GM19455 (cell line): ENCODE measurements around the gene RBM4.
A peak's percentile ranks its signal among the peaks of the same experiment; 100 is the strongest.
"Not testable (repeated sequence)": the region's sequence is repeated elsewhere in the genome, so short reads cannot be mapped to it uniquely, and the experiment has no call there.

Experiments used
- ATAC-seq: cut with Tn5 transposase; IDR thresholded peaks from one replicate; pipeline ENCODE4 v1.9.1; 2021; ENCODE audit not compliant: unreplicated experiment

RBM4 gene

DNA sequence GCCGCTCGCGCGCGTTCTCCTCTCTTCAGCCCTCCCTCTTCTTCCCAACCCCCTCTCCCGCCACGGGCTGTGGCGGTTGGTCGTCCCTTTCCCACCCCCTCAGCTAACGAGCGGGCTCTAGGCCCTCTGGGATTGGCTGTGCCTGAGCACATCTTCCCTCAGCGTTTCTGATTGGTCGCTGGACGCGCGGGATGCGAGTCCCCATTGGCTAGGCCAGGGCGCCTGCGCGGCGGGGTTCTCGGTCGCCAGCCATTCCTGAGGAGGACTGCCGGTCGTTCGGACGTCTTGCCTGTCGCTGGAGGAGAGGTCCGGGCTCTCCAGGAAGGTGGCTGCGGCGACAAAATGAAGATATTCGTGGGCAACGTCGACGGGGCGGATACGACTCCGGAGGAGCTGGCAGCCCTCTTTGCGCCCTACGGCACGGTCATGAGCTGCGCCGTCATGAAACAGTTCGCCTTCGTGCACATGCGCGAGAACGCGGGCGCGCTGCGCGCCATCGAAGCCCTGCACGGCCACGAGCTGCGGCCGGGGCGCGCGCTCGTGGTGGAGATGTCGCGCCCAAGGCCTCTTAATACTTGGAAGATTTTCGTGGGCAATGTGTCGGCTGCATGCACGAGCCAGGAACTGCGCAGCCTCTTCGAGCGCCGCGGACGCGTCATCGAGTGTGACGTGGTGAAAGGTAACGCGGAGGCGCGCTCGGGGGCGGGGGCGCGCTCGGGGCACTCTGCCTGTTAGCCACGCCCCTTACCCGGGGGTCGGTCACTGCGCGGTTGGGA is 21.9 kb upstream of the RBM4 start, which contains the start of gene RBM14:
Gene RBM14, plus strand, starts transcription at position 252 of the 776 bp plus-strand sequence. Its CDS starts 91 bp downstream, at position 343.
- peak; percentile 78 for ATAC-seq

DNA sequence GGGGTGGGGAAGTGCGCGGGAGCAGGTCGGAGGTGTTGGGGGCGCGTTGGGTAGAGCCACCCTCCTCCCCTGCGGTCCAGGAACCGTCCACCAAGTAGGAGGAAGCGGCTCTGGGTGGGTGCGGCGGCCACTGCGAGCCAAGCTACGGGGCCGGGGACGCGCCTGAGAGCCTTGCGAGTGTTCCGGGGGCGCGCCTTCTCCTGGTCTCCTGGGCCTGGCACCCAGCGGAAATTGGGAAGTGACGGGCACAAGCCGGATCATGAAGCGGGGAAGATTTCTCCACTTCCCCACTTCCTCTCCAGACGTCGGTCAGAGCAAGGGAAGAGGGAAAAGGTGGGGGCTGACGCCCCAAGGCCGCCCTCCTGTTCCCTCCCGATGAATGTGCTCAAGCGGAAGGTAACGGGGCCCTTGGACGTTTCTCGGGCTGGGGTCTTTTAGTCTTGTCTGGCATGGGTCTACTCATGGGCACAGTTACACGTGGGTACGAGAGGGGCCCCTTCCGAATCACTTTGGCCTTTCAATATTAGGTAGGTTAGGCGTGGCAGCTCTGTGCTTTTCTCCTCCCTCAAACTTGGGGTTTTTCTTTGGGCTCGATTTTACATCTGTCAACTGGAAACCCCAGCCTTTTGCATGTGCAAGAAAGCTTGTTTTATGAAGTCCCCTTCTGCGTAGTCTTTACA is 21.2 kb upstream of the RBM4 start:
- no peak for ATAC-seq

DNA sequence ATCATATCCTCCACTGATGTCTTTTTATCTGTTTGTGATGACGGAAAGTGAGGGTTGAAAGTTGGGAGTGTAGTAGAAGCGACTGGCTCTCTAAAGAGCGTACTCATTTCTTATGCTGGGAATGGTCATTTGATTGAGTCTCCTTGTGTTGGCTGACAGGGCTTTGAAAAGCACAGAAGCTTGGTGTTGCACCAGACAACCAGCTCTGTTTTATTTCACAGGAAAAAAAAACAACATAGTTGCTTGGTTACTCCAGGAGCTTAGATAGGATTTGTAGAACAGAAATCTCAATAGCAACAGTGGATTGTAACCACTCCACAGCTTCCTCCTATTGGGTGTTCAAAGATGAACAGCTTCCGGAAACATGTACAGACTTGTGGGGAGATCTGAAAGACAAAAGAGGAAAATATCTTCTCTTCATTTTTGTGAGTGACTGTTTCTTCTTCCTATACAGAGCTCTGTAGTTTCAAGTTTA is 19.4 kb upstream of the RBM4 start:
- no peak for ATAC-seq

DNA sequence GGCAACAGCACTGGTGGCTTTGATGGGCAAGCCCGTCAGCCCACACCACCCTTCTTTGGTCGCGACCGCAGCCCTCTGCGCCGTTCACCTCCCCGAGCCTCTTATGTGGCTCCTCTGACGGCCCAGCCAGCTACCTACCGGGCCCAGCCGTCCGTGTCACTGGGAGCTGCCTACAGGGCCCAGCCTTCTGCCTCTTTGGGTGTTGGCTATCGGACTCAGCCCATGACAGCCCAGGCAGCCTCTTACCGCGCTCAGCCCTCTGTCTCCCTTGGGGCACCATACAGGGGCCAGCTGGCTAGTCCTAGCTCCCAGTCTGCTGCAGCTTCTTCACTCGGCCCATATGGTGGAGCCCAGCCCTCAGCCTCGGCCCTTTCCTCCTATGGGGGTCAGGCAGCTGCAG is 14.1 kb upstream of the RBM4 start:
- ATAC-seq, result no peak

DNA sequence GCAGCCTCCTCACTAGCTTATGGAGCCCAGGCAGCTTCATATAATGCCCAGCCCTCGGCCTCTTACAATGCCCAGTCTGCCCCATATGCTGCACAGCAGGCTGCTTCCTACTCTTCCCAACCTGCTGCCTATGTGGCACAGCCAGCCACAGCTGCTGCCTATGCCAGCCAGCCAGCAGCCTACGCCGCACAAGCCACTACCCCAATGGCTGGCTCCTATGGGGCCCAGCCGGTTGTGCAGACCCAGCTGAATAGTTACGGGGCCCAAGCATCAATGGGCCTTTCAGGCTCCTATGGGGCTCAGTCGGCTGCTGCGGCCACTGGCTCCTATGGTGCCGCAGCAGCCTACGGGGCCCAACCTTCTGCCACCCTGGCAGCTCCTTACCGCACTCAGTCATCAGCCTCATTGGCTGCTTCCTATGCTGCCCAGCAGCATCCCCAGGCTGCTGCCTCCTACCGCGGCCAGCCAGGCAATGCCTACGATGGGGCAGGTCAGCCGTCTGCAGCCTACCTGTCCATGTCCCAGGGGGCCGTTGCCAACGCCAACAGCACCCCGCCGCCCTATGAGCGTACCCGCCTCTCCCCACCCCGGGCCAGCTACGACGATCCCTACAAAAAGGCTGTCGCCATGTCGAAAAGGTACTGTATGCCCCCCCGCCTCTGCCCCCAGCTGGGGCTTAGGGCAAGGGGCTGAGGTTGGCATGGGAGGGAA is 13.3 kb upstream of the RBM4 start:
- no peak for ATAC-seq

DNA sequence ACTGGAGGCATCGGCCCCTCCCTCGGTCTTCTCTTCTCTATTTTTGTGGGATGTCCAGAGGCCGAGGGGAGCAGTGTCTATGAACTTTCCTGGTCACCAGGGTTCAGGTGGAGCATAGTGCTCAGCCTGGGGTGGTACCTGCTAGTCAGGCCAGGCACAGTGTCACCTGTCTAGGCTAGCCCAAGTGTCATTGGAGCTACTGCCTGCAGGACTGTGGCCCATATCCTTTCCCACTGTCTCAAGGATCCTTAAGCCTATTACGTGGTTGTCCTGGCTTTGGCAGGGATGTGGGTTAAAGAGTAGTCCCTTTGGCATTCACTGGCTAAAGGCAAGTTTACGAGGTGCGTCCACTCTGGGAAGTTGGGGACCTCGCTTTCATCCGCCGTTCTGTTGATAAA is 12.8 kb upstream of the RBM4 start:
- ATAC-seq, result no peak

DNA sequence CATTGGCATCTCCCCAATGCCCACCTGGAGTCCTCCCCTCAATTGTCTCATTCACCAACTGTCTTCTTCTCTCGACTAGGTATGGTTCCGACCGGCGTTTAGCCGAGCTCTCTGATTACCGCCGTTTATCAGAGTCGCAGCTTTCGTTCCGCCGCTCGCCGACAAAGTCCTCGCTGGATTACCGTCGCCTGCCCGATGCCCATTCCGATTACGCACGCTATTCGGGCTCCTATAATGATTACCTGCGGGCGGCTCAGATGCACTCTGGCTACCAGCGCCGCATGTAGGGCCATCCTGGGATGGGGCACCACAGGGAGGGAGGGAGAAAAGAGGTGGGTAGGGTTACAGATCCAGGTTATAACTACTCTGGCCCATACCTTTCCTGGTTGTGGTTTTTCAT is 12.1 kb upstream of the RBM4 start:
- no peak for ATAC-seq

DNA sequence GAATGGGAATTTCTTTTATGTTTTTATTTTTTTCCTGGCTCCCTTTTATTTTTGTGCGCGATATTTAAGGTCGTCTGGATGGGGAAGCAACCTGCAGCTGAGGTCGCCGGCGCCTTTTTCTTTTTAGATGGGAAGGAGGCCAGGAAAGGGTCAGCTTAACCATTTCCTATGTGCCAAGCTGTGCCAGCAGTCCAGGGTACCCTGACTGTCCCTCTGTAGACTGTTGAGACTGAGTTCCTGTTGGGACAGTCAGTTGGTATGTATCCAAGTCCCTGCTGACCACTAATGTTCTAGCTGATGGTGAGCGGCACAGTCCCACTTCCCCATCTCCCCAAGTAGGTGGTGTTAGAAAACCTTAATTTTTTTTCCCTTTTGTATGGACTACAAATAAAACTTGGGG is 11.6 kb upstream of the RBM4 start:
- ATAC-seq, result no peak

DNA sequence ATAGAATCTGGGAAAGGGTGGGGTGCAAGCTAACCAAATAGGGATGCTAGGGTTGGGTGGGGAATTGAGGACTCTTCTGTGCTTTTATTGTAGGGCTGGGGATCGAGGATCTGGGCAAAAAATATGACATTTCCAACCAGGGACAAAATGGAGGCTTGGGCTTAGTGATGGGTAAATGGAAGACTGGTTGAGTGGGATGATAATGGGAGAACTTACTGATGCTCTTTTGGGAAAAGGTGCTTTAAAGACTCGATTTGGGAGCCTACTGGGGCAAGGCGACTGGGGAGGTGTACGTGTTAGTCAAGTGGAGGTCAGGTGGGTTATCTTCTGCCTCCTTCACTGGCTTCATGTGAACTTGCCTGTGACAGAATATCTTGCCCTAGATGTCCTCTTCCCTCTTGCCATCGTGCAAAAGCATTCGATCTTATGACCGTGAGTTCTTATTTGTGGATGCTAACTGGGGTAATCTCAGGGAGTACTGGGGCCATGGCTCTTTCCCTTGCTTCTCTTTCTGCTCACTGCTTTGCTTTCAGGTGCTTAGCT is 10.4 kb upstream of the RBM4 start:
- no peak for ATAC-seq

DNA sequence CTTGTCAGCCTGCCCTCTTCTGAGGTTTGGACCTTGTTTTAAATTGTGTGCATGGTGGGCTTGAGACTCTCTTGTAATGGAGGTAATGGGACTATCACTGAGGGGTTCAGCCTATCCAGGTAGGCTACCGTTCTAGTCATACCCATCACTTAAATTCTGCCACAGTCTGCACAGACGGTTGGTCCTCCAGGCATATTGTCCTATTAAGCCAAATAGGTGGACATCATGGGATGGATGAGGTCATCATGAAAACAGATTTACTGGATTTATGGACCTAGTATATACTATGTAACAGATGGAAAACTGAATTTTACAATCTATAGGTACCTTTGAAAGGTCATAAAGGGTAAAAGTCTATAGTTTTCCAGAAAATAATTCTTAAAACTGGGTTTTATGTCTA is 9.1 kb upstream of the RBM4 start:
- no peak for ATAC-seq

DNA sequence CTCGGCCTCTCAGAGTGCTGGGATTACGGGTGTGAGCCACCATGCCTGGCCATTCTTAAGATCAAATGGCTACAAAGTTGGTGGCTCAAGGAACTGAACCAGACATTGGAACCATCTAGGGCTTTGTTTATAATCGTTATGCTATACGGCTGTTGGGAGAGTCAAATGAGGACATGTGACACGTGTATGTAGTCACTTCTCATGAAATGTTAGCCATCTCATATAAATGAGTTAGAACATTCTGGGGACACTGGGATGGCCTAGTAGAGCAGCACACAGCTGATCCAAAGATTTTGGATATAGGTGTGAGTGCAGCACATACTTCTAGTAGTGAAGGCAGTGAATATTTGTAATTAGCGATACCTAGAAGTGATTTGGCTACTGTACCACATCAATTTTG is 6.6 kb upstream of the RBM4 start:
- no peak for ATAC-seq

DNA sequence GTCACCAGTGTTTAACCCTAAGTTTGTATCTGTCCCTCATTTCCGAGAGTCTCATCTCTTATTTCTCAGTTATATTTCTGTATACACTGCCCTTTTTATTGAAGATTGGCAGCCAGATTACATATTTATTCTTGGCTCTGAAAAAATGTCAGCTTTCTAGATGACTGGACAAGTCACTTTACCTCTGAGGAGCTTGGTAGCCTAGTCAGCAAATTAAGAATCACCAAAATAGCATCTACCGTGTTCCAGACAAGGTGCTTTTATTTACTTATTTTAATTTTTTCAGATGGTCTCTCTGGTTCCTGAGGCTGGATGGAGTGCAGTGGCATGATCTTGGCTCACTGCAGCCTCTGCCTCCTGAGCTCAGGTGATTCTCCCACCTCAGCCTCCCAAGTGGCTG is 5.6 kb upstream of the RBM4 start:
- no peak for ATAC-seq

DNA sequence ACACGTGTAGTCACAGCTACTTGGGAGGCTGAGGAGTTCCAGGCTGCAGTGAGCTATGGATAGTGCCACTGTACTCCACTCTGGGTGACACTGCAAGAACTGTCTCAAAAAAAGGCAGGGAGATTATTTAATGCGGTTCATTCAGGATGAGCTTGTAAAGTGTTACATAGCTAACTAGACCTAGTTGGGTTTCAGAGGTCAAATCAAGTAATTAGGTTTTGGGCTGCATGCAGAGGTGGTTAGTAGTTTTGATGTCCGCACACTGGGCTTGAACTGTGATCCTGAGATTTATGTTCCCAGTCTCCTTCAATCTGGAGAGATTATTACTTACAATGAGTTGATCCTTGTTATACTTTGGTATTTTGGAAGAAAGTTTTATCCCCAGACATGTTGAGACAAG is 2.1 kb upstream of the RBM4 start:
- no peak for ATAC-seq

DNA sequence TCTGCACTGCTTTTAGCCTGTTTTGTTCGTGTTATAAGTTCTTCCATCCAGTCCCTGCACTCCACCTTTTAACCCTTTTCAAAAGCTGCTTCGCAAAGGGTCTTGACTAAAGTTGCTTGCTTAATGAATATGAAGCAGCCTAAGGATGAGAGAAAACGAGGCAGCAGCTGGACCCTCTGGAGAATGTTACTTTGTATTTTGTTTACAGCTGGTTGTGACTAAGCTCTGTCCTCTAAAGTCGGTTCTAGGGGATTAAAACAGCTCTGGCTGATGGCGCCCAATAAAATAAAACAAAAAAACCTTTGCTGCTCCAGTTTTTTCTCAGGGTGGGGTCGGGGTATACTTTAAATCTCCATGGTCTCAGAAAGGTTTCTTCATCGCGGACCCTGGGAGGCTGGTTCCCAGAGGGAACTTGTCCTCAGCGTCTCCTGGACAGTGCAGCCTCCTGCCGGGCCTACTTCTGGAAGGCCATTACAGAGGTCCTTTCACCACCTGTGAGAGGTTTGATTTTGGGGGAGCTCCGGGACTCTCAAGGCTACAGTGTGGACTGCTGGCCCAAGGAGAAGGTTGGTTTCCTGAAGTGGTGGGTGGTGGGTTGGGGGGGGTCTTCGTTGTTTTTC is 836 bp upstream of the RBM4 start:
- no peak for ATAC-seq

DNA sequence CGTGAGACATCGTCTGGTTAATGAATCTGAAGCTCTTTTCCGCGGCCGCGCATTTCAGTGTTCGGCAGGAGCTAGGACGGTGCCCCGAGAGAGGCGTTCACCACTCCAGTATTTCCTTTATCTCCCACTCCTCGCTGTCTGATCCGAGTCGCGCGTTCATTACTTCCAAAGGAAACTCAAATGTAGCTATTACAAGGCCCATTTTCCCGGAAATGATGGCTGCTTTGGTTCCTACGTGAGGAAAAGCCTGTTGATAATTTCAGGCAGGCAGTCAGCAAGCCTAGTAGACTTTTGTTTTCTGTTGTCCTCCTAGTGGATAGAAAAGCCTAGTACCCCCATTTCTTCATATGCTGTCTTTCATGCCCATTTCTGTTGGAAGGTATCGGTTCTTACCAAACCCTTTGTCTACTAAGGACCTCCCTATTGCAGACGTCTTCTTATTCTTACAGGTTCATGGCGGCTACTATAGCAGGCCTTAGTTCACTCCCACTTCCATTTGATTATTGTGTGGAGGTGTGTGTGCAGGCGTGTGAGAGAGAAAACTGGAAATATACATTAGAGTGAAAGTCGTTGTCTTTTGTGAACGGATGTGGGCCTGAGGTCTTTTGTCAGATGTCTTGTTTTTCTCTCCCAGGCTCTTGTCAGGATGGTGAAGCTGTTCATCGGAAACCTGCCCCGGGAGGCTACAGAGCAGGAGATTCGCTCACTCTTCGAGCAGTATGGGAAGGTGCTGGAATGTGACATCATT is 737 bp downstream of the RBM4 start:
- ATAC-seq, result no peak

DNA sequence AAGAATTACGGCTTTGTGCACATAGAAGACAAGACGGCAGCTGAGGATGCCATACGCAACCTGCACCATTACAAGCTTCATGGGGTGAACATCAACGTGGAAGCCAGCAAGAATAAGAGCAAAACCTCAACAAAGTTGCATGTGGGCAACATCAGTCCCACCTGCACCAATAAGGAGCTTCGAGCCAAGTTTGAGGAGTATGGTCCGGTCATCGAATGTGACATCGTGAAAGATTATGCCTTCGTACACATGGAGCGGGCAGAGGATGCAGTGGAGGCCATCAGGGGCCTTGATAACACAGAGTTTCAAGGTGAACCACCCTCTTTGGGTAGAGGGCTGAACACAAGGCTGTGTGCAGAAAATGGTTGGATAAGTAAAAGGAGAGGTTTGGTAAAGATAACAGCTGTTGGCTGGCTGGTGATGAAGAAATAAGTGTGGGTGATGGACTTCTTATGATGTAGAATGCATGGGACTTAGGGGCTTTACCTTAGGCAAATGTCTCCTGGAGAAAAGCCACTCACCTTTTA is 1.4 kb downstream of the RBM4 start:
- ATAC-seq, result not testable (repeated sequence)

DNA sequence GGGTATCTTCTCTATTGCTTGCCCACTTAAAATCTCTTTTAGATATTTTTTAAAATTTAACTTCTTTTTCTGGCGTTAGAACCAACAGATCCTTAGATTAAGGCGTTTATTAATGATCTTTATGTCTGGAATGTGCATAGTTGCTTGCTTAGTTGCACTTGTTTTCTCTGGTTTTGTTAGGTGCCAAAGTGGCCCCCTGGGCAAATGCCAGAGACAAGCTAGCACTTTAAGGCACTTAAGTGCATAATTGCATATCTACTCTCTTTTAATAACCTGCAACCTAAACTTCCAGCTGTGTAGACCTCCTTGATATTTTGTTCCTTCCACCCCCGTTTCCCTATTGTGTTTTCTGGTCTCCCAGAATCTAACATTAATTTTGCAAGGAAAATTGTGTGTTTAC is 3.3 kb downstream of the RBM4 start:
- ATAC-seq, result no peak

DNA sequence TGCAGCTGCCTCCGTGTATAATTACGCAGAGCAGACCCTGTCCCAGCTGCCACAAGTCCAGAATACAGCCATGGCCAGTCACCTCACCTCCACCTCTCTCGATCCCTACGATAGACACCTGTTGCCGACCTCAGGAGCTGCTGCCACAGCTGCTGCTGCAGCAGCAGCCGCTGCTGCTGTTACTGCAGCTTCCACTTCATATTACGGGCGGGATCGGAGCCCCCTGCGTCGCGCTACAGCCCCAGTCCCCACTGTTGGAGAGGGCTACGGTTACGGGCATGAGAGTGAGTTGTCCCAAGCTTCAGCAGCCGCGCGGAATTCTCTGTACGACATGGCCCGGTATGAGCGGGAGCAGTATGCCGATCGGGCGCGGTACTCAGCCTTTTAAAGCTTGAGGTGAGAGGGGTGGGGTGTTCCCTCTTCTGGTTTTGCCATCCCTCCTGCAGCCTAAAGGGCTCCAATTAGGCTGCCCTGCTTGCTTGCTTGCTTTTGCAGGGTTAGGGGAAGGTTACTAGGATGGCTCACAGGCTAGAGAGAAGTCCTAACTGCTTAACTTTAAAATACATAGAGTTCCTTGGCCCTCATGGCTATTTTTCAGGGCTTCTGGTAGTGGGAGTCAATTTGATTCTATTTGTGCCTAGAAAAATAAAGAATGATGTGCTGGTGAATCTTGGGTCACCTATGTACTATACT is 5.4 kb downstream of the RBM4 start:
- ATAC-seq, result no peak

DNA sequence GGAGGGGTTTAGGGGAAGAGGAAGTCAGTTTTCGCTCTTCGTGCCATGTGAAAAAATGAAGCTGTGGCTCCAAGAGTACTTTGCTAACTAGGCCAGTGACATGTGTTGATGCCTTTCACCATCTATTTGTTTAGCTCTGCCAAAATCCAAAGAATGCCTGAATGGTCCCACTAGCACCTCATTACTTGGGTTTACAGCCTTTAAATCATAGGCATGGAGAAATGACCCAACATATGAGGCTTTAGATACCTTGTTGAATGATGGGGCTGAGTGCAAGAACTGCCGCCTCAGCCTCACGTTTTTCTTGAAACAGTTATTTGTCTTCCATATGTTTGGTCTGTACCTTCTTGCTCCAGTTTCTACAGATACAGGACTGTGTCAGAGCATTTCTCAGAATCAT is 8.3 kb downstream of the RBM4 start:
- ATAC-seq, result no peak

DNA sequence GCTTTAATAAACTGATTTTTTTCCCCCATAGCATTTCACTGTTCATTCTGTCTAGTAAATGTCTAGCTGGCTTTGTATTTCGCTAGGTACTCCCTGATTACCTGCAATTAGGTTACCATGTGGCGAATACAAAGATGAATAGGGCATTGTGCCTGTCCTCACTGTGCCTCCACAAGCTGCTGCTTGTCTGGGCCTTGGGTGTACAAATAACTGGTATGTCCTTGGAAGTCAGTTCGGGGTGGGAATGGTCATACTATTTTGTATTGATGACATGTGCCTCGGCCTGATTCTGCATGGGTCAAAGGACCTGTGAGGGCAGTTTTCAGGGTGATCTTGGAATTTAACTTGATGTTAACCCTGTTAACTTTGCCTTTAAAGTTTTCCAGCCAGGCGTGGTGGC is 11.4 kb downstream of the RBM4 start:
- no peak for ATAC-seq
